Left lung (tissue), 10 donors: ENCODE measurements around the gene OSER1. TPM values are rescaled to one million over a fixed set of nuclear protein-coding genes. Genes with fewer than 3 reads are reported as not detected.

Source experiments
- ATAC-seq: fragments of 200-7000 bp; cut with Tn5 transposase; one replicate; pipeline ENCODE4 v1.9.1; 2020; ENCODE audit warnings: moderate library complexity
- DNase-seq, 4 donors: peaks; one replicate each; pipeline ENCODE4 v3.0.0-alpha.2; 2013 to 2020
- H3K27ac ChIP-seq, 2 donors: fragments of 200-600 bp; sonication (generic) in 1 of 2; one replicate each; pipeline versions ENCODE4 v1.5.0 to v1.8.0; 2020 to 2021
- H3K27me3 ChIP-seq, 2 donors: fragments of 200-600 bp; sonication (generic) in 1 of 2; one replicate each; pipeline versions ENCODE4 v1.5.0 to v1.8.0; 2020 to 2021
- H3K36me3 ChIP-seq, 2 donors: fragments of 200-600 bp; sonication (generic) in 1 of 2; one replicate each; pipeline versions ENCODE4 v1.5.0 to v1.8.0; 2020 to 2021
- H3K4me1 ChIP-seq, 2 donors: fragments of 200-600 bp; one replicate each; pipeline ENCODE4 v1.8.0; 2021
- H3K4me3 ChIP-seq, 2 donors: fragments of 200-600 bp; sonication (generic) in 1 of 2; one replicate each; pipeline versions ENCODE4 v1.5.0 to v1.8.0; 2020 to 2021; ENCODE audit warnings: mild to moderate bottlenecking in 1 of 2
- H3K9me3 ChIP-seq, 2 donors: fragments of 200-600 bp; sonication (generic) in 1 of 2; one replicate each; pipeline versions ENCODE4 v1.5.0 to v1.8.0; 2020 to 2021
- intact Hi-C, 2 donors: fragments of 100-400 bp; cut with DNase I; formaldehyde crosslinking; loops; one replicate each; pipeline versions ENCODE4 v1.11.2 to v1.14.2; 2022
- polyA plus RNA-seq, 6 donors: library from polyadenylated mRNA; unstranded; fragments of 120-200 nt; gene quantifications; one replicate each; pipeline ENCODE4 v1.2.1, GENCODE V29; 2013; ENCODE audit not compliant: insufficient read length in 6 of 6
- total RNA-seq, 2 donors: library from RNA; stranded (reverse); fragmentation: NEBNext Ultra II Directional; extraction: Animal tissue kit (Norgen Biotek cat#: 25700); gene quantifications; one replicate each; pipeline ENCODE4 v1.2.1, GENCODE V29; 2021
- TF ChIP-seq, protein P1 (sequence below), 2 donors: fragments of 200-600 bp; sonication (generic) in 1 of 2; IDR thresholded peaks; one replicate each; pipeline versions ENCODE4 v1.5.0 to v1.8.0; 2021; ENCODE audit warnings: antibody characterized with exemption in 2 of 2
- donor health status: DM: no; HTN: yes; CAD: no.
- donor health status: DM: no; HTN: no; CAD: no.

Gene OSER1
- total and polyA plus RNA-seq, 8 donors, result 22.3 to 44.8 (median 36.8) TPM

DNA sequence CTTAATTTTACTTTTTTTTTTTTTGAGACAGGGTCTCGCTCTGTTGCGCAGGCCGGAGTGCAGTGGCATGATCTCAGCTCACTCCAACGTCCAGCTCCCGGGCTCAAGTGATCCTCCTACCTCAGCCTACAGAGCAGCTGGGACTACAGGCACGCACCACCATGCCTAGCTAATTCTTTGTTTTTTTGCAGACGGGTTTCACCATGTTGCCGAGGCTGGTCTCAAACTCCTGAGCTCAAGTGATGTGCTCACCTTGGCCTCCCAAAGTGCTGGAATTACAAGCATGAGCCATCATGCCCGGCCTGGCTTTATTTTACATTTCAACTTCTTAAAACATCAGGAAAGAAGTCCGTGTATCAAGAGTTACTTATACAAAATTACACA lies 5.7 kb downstream of the OSER1 start:
- Histone ChIP-seq H3K9me3 (no peaks in the 10 kb centered on the region), H3K27ac (peak overlapping the region; percentile 50 to 55), H3K27me3 (no peaks in the 10 kb centered on the region), H3K4me1 (peaks cover 29 to 61% of the 10 kb centered on the region in 2 donors), H3K4me3 (no peak overlapping the region), H3K36me3 (peaks cover 0 to 55% of the 10 kb centered on the region in 2 donors)
- TF ChIP-seq, protein P1, sequence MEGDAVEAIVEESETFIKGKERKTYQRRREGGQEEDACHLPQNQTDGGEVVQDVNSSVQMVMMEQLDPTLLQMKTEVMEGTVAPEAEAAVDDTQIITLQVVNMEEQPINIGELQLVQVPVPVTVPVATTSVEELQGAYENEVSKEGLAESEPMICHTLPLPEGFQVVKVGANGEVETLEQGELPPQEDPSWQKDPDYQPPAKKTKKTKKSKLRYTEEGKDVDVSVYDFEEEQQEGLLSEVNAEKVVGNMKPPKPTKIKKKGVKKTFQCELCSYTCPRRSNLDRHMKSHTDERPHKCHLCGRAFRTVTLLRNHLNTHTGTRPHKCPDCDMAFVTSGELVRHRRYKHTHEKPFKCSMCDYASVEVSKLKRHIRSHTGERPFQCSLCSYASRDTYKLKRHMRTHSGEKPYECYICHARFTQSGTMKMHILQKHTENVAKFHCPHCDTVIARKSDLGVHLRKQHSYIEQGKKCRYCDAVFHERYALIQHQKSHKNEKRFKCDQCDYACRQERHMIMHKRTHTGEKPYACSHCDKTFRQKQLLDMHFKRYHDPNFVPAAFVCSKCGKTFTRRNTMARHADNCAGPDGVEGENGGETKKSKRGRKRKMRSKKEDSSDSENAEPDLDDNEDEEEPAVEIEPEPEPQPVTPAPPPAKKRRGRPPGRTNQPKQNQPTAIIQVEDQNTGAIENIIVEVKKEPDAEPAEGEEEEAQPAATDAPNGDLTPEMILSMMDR (IDR thresholded peaks at IDR 0.05), result no peak
- ATAC-seq (no peak), DNase-seq (no peak)
- intact Hi-C loops, result no loop called here

DNA sequence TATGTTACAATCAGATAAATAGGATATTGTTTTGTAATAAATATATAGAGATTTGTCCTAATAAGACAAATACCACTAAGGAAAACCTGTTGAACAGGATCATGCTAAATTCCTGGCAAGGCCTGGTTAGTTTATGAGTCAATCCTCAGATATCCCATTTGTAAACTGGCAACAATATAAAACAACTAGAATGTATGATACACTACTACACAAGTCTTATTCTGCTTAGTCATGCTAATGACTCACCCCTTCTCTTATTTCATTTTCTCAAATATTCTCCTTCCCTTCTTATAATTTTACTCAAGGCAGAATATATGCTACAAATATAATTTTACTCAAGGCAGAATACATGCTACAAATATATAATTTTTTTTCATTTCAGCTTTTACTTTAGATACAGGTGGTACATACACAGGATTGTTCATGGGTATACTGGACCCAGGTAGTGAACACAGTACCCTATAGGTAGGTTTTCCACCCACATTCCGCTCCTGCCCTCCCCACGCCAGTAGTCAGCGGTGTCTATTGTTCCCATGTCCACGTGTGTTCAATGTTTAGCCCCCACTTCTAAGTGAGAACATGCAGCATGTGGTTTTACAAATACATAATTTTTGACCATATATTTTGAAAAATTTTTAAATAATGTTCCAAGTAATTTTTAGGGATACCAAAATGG lies 6.3 kb downstream of the OSER1 start:
- Histone ChIP-seq H3K4me1 (peaks cover 27 to 56% of the 10 kb centered on the region in 2 donors), H3K36me3 (peaks cover 0 to 60% of the 10 kb centered on the region in 2 donors), H3K27me3 (no peaks in the 10 kb centered on the region), H3K27ac (peak overlapping the region; percentile 50 to 55), H3K9me3 (no peaks in the 10 kb centered on the region), H3K4me3 (no peak overlapping the region)
- TF ChIP-seq, protein P1 (IDR thresholded peaks at IDR 0.05), result no peak
- no peak for DNase-seq
- intact Hi-C loops, result no loop called here
- ATAC-seq, result peak; percentile 87

DNA sequence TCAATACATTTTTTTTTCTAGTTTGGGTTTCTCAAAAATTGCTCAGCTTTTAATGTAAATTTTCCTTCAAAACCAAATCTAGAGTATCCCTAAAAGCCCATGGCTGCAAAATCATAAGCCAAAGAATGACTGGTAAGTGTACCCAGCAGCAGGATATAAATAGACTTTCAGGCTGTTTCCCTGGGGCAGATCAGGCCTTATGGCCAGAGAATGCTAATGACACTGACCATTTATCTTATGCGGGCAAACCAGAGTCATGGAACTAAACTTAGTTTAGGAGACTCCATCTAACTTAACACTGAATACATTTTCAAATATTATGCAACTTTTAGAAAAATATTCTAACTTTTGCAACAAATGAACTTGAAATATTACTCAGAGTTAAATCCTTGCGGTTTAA lies 7.4 kb downstream of the OSER1 start:
- H3K27me3 ChIP-seq, result no peaks in the 10 kb centered on the region
- DNase-seq (no peak), ATAC-seq (no peak)
- H3K36me3 ChIP-seq, result peaks cover 0 to 71% of the 10 kb centered on the region in 2 donors
- peaks cover 18 to 44% of the 10 kb centered on the region in 2 donors for H3K4me1 ChIP-seq
- H3K9me3 ChIP-seq, result no peaks in the 10 kb centered on the region
- intact Hi-C loops, result no loop called here
- no peak overlapping the region for H3K4me3 ChIP-seq
- no peak overlapping the region for H3K27ac ChIP-seq
- TF ChIP-seq, protein P1 (IDR thresholded peaks at IDR 0.05), result no peak

GRCh38 chr20:44200983-44201382 lies 9.6 kb downstream of the OSER1 start:
- Histone ChIP-seq H3K4me3 (no peak overlapping the region), H3K27me3 (no peaks in the 10 kb centered on the region), H3K27ac (no peak overlapping the region), H3K36me3 (peaks cover 0 to 84% of the 10 kb centered on the region in 2 donors), H3K9me3 (no peaks in the 10 kb centered on the region), H3K4me1 (peaks cover 10 to 22% of the 10 kb centered on the region in 2 donors)
- no peak for DNase-seq
- ATAC-seq, result peak; percentile 74
- intact Hi-C loops, result no loop called here
- TF ChIP-seq, protein P1 (IDR thresholded peaks at IDR 0.05), result no peak

DNA sequence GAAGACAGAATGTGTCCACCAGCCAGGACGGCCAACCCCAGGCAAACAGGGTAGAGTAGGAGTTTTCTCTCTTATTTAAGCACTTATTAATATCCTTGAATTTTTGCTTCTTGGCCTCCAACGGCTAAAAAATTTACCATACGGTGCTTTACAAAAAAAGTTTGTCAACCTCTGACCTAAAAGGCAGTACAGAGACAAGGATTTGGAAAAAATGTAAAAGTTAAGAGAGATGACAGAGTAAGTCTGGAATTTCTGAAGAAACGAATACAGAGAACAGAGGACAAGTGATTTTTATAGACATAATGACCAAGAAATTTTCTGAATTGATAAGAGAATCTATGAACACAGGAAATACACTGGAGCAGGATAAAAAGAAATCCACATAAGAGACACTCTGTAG lies 10.2 kb downstream of the OSER1 start:
- H3K4me1 ChIP-seq, result peaks cover 10 to 21% of the 10 kb centered on the region in 2 donors
- H3K9me3 ChIP-seq, result no peaks in the 10 kb centered on the region
- peaks cover 0 to 83% of the 10 kb centered on the region in 2 donors for H3K36me3 ChIP-seq
- no peaks in the 10 kb centered on the region for H3K27me3 ChIP-seq
- TF ChIP-seq, protein P1 (IDR thresholded peaks at IDR 0.05), result no peak
- DNase-seq (no peak), ATAC-seq (no peak)
- no peak overlapping the region for H3K4me3 ChIP-seq
- intact Hi-C loops, result no loop called here
- no peak overlapping the region for H3K27ac ChIP-seq
